Fibroblast of peridontal ligament (primary cell): ENCODE results near the gene DGKD.
A peak's percentile ranks its signal among the peaks of the same experiment; 100 is the strongest.

Source experiments
- DNase-seq: peaks from one replicate; pipeline ENCODE4 v3.0.0-alpha.2; 2010; ENCODE audit errors: extremely low read depth

Gene DGKD

GRCh38 chr2:233411162-233411561, 56.9 kb downstream of the DGKD start:
- no peak for DNase-seq

- no peak for DNase-seq
Observed at GRCh38 chr2:233412405-233412804, 58.1 kb downstream of the DGKD start.

- peak; percentile 27 for DNase-seq
Observed at GRCh38 chr2:233413046-233413445, 58.8 kb downstream of the DGKD start.

GRCh38 chr2:233413559-233414272, 59.4 kb downstream of the DGKD start:
- peak; percentile 68 for DNase-seq

- no peak for DNase-seq
Observed at GRCh38 chr2:233414273-233414654, 60.0 kb downstream of the DGKD start.

- DNase-seq = peak; percentile 50
Observed at GRCh38 chr2:233414777-233415570, 60.7 kb downstream of the DGKD start.

GRCh38 chr2:233416199-233416598, 61.9 kb downstream of the DGKD start:
- DNase-seq = no peak

GRCh38 chr2:233416706-233417105, 62.4 kb downstream of the DGKD start:
- no peak for DNase-seq

- DNase-seq = no peak
Observed at GRCh38 chr2:233417282-233417681, 63.0 kb downstream of the DGKD start.

GRCh38 chr2:233418052-233418760, 63.9 kb downstream of the DGKD start:
- no peak for DNase-seq

GRCh38 chr2:233418761-233419546, 64.7 kb downstream of the DGKD start:
- DNase-seq = no peak

GRCh38 chr2:233419602-233420391, 65.5 kb downstream of the DGKD start:
- DNase-seq = peak; percentile 35

GRCh38 chr2:233421091-233421816, 67.0 kb downstream of the DGKD start:
- no peak for DNase-seq

- DNase-seq = no peak
Observed at GRCh38 chr2:233422050-233422639, 67.9 kb downstream of the DGKD start.

- no peak for DNase-seq
Observed at GRCh38 chr2:233422649-233423551, 68.6 kb downstream of the DGKD start.

- no peak for DNase-seq
Observed at GRCh38 chr2:233423552-233423860, 69.2 kb downstream of the DGKD start.

- no peak for DNase-seq
Observed at GRCh38 chr2:233424154-233424951, 70.1 kb downstream of the DGKD start.
